Caco-2 (cell line): ENCODE measurements around the gene PAX5. TPM values are rescaled to one million over a fixed set of nuclear protein-coding genes. Genes with fewer than 3 reads are reported as not detected.

Experiments
- BruUV-seq: library from RNA; stranded (reverse); fragments of 400-500 nt; replicated peaks from 2 replicates; lab custom pipeline; 2021; lab: Mats Ljungman, UMichigan
- CTCF ChIA-PET: fragments of 300-600 bp; sonication (Branson Sonifier 250); formaldehyde crosslinking; loops from one replicate; lab custom pipeline; 2022; ENCODE audit warnings: antibody characterized with exemption; lab: Charles Lee
- POLR2A ChIA-PET: fragments of 300-600 bp; sonication (Branson Sonifier 250); formaldehyde crosslinking; loops from one replicate; lab custom pipeline; 2022; ENCODE audit warnings: antibody characterized with exemption; lab: Charles Lee
- DNase-seq, 2 experiments: peaks; one replicate each; pipeline versions ENCODE4 v3.0.0 to v3.0.0-alpha.2; 2020 to 2022
- H3K27me3 ChIP-seq: replicated peaks from 2 replicates; pipeline ENCODE4 v1.6.0; 2011; ENCODE audit warnings: low read length; ENCODE audit not compliant: control insufficient read depth, insufficient read depth
- H3K36me3 ChIP-seq: 2 replicates; pipeline ENCODE4 v1.5.1; 2011; ENCODE audit warnings: low read length; ENCODE audit not compliant: control insufficient read depth, insufficient read depth
- H3K4me1 ChIP-seq: fragments of 250-450 bp; sonication (Bioruptor Pico); 2 replicates; pipeline ENCODE4 v1.5.1; 2020; ENCODE audit warnings: mild to moderate bottlenecking
- H3K4me3 ChIP-seq: 2 replicates; pipeline ENCODE4 v1.5.1; 2011; ENCODE audit warnings: low read depth, mild to moderate bottlenecking, control low read depth, low read length
- H3K9me3 ChIP-seq: fragments of 250-450 bp; sonication (Bioruptor Pico); 2 replicates; pipeline ENCODE4 v1.5.1; 2020; ENCODE audit warnings: mild to moderate bottlenecking, moderate library complexity
- H3K27ac Mint-ChIP-seq: one replicate; pipeline ENCODE4 v1.8.0; 2022; ENCODE audit warnings: mixed read lengths; ENCODE audit not compliant: unreplicated experiment
- H3K27me3 Mint-ChIP-seq: one replicate; pipeline ENCODE4 v1.8.0; 2022; ENCODE audit warnings: mixed read lengths; ENCODE audit not compliant: insufficient read depth, unreplicated experiment
- H3K36me3 Mint-ChIP-seq: one replicate; pipeline ENCODE4 v1.8.0; 2022; ENCODE audit warnings: mild to moderate bottlenecking, mixed read lengths; ENCODE audit not compliant: insufficient read depth, unreplicated experiment
- H3K4me1 Mint-ChIP-seq: one replicate; pipeline ENCODE4 v1.8.0; 2022; ENCODE audit warnings: low read depth, mixed read lengths; ENCODE audit not compliant: unreplicated experiment
- H3K4me3 Mint-ChIP-seq: one replicate; pipeline ENCODE4 v1.8.0; 2022; ENCODE audit warnings: mild to moderate bottlenecking, moderate library complexity, mixed read lengths; ENCODE audit not compliant: unreplicated experiment
- H3K9me3 Mint-ChIP-seq: one replicate; pipeline ENCODE4 v1.8.0; 2022; ENCODE audit warnings: mixed read lengths; ENCODE audit not compliant: unreplicated experiment
- intact Hi-C: fragments of 100-400 bp; cut with micrococcal nuclease; formaldehyde crosslinking; loops from one replicate; pipeline ENCODE4 v1.10.0; 2022; ENCODE audit not compliant: unreplicated experiment
- total RNA-seq: library from RNA; stranded (reverse); gene quantifications from 2 replicates; pipeline ENCODE4 v1.2.3, GENCODE V29; 2022
- TF ChIP-seq, protein P1 (sequence below), 2 experiments: fragments of 200-600 bp in 1 of 2; IDR thresholded peaks; 1 replicate in 1 of 2; 2 replicates in 1 of 2; pipeline versions ENCODE4 v1.5.1 to v1.8.0; 2011 to 2022; ENCODE audit warnings: antibody characterized with exemption in 1 of 2, control low read depth in 1 of 2, inconsistent platforms in 1 of 2, low read depth in 1 of 2, low read length in 1 of 2, mild to moderate bottlenecking in 1 of 2, moderate library complexity in 1 of 2; ENCODE audit not compliant: insufficient read depth in 1 of 2, severe bottlenecking in 1 of 2, unreplicated experiment in 1 of 2

The PAX5 gene
- total RNA-seq, 1 experiment from 2014 or later, result not detected

- no TSS peak for BruUV-seq
- Mint-ChIP-seq H3K9me3 (no peaks in the 10 kb centered on the region), H3K4me1 (peaks cover 7% of the 10 kb centered on the region), H3K27ac (no peak overlapping the region), H3K36me3 (no peaks in the 10 kb centered on the region), H3K27me3 (peaks cover 6% of the 10 kb centered on the region), H3K4me3 (no peak overlapping the region)
- Histone ChIP-seq H3K4me1 (peaks cover 12% of the 10 kb centered on the region), H3K4me3 (no peak overlapping the region), H3K27me3 (no peaks in the 10 kb centered on the region), H3K9me3 (no peaks in the 10 kb centered on the region), H3K36me3 (no peaks in the 10 kb centered on the region)
- CTCF ChIA-PET, result interaction anchor here (0.6 to 1.8 kb wide), 2 partner anchors 19 to 397 kb away, joined by 5 read pairs; no protein-coding TSS in a partner anchor
- intact Hi-C loops, result no loop called here
- DNase-seq, result peak in 1 of 2 experiments; percentile 16
- POLR2A ChIA-PET, result no interaction called here
- TF ChIP-seq, protein P1, sequence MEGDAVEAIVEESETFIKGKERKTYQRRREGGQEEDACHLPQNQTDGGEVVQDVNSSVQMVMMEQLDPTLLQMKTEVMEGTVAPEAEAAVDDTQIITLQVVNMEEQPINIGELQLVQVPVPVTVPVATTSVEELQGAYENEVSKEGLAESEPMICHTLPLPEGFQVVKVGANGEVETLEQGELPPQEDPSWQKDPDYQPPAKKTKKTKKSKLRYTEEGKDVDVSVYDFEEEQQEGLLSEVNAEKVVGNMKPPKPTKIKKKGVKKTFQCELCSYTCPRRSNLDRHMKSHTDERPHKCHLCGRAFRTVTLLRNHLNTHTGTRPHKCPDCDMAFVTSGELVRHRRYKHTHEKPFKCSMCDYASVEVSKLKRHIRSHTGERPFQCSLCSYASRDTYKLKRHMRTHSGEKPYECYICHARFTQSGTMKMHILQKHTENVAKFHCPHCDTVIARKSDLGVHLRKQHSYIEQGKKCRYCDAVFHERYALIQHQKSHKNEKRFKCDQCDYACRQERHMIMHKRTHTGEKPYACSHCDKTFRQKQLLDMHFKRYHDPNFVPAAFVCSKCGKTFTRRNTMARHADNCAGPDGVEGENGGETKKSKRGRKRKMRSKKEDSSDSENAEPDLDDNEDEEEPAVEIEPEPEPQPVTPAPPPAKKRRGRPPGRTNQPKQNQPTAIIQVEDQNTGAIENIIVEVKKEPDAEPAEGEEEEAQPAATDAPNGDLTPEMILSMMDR (IDR thresholded peaks at IDR 0.05; ENCODE audit: insufficient read depth in 1 of 2, low read depth in 1 of 2, low read length in 1 of 2, severe bottlenecking in 1 of 2, unreplicated experiment in 1 of 2), result no peak
These were observed 142.7 kb downstream of the PAX5 start for GRCh38 chr9:36891341-36891811.

- H3K36me3 Mint-ChIP-seq, result no peaks in the 10 kb centered on the region
- Histone ChIP-seq H3K4me1 (peaks cover 12% of the 10 kb centered on the region), H3K4me3 (no peak overlapping the region), H3K9me3 (no peaks in the 10 kb centered on the region), H3K27me3 (no peaks in the 10 kb centered on the region), H3K36me3 (no peaks in the 10 kb centered on the region)
- BruUV-seq, result no TSS peak
- CTCF ChIA-PET, result no interaction called here
- POLR2A ChIA-PET, result no interaction called here
- H3K4me1 Mint-ChIP-seq, result peaks cover 7% of the 10 kb centered on the region
- peaks cover 6% of the 10 kb centered on the region for H3K27me3 Mint-ChIP-seq
- H3K27ac Mint-ChIP-seq, result no peak overlapping the region
- no peaks in the 10 kb centered on the region for H3K9me3 Mint-ChIP-seq
- intact Hi-C loops, result no loop called here
- no peak for DNase-seq
- no peak overlapping the region for H3K4me3 Mint-ChIP-seq
- TF ChIP-seq, protein P1 (IDR thresholded peaks at IDR 0.05; ENCODE audit: insufficient read depth in 1 of 2, low read depth in 1 of 2, low read length in 1 of 2, severe bottlenecking in 1 of 2, unreplicated experiment in 1 of 2), result no peak
These were observed 144.2 kb downstream of the PAX5 start for GRCh38 chr9:36889844-36890243.

GRCh38 chr9:36888551-36888950 is 145.5 kb downstream of the PAX5 start:
- DNase-seq, result no peak
- ChIA-PET CTCF (no interaction called here), POLR2A (no interaction called here)
- Histone ChIP-seq H3K36me3 (no peaks in the 10 kb centered on the region), H3K4me3 (no peak overlapping the region), H3K27me3 (no peaks in the 10 kb centered on the region), H3K4me1 (peaks cover 12% of the 10 kb centered on the region), H3K9me3 (no peaks in the 10 kb centered on the region)
- TF ChIP-seq, protein P1 (IDR thresholded peaks at IDR 0.05; ENCODE audit: insufficient read depth in 1 of 2, low read depth in 1 of 2, low read length in 1 of 2, severe bottlenecking in 1 of 2, unreplicated experiment in 1 of 2), result no peak
- intact Hi-C loops, result no loop called here
- no TSS peak for BruUV-seq
- no peaks in the 10 kb centered on the region for H3K36me3 Mint-ChIP-seq
- peaks cover 7% of the 10 kb centered on the region for H3K4me1 Mint-ChIP-seq
- H3K4me3 Mint-ChIP-seq, result no peak overlapping the region
- no peak overlapping the region for H3K27ac Mint-ChIP-seq
- H3K9me3 Mint-ChIP-seq, result no peaks in the 10 kb centered on the region
- peaks cover 8% of the 10 kb centered on the region for H3K27me3 Mint-ChIP-seq
